SHP77 treated with DMSO at 0.1 percent for 48 hours (cell line): ENCODE results near the gene WLS.

ENCODE experiments used
- DNase-seq: peaks from one replicate; lab custom pipeline; 2025; lab: John Stamatoyannopoulos, UW

Gene WLS

DNA sequence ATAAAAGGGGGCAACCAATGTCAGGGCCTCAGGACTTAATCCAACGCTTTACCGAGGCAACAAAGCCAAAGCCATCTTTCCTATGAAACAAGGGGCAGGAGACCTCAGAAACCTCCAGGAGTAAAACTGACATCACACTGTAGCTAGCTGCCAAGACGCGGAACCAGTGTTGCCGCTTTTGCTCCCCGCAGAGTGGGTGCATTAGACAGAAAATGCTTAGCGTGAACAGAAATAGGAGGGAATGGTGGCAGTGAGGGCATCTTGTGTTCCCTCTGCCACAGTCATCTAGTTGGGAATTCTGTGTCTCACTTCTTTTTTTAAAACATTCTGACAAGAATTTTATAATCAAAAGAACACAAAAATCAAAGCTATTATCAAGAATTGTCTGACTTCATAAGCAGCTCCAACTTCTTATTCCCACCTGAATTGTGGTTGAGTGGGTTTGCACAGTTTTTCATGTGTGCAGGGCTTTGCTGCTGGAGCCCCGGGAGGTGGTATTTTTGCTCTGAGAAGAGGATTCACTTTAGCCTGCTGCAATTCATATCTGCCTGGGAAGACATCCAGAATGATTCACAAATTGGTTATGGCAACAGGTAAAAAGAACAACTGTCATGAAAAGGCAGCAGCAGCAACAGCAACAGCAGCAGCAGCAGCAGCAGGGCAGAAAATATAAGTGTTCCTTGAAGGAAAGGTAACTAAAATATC is 99.7 kb downstream of the WLS start:
- no peak for DNase-seq

DNA sequence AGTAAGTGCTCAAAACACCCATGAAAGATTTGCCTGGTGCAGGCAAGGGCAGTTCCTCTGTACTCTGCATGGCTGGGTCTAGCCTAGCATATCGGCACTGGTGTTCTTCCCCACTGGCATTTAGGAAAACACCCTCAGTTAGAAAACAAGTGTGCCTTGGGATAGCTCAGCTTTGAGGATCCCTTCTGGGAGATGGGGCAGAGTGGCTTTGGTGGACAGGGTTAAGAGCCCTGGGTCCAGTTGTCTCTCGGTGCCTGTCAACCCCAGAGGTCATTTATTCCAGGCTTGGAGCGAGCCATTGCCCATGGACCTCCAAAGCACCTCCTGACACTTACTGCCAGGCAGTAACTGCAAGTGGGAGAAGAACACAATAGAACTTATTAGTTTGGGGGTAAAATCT is 101.1 kb downstream of the WLS start:
- no peak for DNase-seq

DNA sequence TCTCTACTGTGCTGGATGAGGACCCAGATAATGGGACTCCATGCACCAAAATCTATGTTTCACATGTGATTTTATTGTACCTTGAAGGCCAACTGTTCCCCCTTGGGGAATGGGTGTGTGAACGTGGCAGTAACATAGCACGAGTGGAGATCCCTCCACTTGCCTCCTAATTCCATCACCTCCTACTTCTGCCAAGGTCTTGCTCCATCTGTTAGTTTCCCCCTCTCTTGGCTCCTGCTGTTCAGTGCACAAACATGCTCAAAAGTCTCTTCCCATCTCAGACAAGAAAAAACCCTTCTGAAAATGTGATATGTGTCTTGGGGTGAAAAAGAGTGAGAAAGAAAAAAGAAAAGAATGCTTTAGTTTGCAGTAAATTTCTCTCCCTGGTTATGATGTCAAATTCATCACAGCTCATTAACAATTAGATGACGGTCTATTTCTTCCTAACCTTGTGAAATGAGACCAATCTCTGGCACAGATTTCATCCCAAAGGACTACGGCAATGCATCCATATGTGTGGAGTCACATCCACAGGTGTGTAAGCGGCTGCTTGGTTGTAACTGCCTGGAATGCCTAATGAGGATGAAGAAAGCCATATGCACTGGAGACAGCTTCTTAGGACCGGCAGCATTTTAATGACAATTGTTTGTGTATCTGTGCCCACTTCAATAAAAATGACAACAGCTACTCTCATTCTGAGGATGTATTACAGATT is 102.6 kb downstream of the WLS start:
- DNase-seq = no peak

GRCh38 chr1:68128820-68129219 is 103.5 kb downstream of the WLS start:
- no peak for DNase-seq

DNA sequence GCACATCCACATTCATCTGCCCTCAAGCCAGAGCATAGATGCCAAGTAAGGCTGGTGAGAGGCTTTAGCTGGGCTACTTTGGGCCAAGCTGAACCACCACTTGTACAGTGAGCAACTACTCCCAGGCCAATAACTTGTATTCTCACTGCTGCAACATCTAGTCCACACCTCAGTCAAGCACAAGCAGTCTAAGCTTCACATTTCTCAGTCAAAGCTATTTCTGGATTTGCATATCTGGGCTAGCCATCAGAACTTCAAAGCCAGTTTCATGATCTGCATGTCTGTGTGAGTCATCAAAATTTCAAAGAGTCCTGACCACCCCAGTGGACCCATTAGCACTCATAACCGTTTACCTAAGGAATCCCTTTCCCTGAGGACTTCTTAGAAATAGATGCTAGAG is 104.2 kb downstream of the WLS start:
- no peak for DNase-seq

- DNase-seq = no peak
These were observed 110.8 kb downstream of the WLS start for GRCh38 chr1:68121536-68121935.

GRCh38 chr1:68120136-68120791 is 112.1 kb downstream of the WLS start:
- DNase-seq = peak; percentile 59

GRCh38 chr1:68119445-68119844 is 112.9 kb downstream of the WLS start:
- DNase-seq = no peak

- DNase-seq = no peak
These were observed 114.9 kb downstream of the WLS start for GRCh38 chr1:68117416-68117815.

DNA sequence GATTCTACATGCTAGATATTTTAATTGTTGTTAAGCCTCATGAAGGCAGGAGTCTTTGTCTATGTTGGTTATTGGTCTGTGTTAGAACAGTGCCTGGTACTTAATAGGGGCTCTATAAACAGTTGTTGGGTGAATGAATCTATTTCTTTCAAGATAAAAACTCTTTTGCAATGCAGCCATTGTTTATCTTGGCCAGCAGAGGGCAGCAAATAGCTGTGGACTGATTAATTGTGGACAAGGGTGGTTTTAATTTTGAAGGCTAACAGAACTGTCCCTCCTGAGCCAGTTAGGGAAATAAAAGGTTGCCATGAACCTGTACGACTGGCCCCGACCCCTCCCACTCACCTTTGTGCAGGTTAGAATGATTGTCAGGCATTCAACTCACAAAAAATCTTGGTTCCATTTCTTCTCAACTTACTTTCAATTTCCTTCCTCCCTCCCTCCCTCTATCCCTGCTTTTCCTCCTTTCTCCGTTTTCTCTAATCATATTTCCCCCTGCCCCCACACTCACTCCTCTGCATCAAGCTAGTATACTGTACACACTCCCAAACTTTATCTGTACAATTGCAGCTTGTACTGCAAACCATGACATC is 115.6 kb downstream of the WLS start:
- no peak for DNase-seq

- no peak for DNase-seq
These were observed 117.0 kb downstream of the WLS start for GRCh38 chr1:68115308-68115707.

DNA sequence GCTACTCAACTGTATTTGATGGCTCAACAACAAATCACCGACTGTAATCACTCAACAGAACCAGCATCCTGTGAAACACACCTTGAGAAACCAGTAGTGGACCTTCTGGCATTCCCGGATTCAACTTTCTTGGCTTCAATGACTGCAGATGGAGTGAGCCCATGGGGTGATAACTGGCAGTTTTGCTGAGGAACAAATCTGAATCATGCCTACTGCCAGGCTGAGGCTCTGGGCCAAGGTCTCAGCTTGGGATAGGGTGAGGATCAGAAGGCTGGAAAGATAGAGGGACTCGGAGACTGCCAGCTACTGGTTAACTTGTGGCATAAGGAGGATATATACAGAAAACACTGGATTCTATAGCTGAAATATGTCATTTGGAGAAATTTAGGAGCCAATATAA is 118.4 kb downstream of the WLS start:
- DNase-seq = no peak

GRCh38 chr1:68112835-68113243 is 119.5 kb downstream of the WLS start:
- no peak for DNase-seq

DNA sequence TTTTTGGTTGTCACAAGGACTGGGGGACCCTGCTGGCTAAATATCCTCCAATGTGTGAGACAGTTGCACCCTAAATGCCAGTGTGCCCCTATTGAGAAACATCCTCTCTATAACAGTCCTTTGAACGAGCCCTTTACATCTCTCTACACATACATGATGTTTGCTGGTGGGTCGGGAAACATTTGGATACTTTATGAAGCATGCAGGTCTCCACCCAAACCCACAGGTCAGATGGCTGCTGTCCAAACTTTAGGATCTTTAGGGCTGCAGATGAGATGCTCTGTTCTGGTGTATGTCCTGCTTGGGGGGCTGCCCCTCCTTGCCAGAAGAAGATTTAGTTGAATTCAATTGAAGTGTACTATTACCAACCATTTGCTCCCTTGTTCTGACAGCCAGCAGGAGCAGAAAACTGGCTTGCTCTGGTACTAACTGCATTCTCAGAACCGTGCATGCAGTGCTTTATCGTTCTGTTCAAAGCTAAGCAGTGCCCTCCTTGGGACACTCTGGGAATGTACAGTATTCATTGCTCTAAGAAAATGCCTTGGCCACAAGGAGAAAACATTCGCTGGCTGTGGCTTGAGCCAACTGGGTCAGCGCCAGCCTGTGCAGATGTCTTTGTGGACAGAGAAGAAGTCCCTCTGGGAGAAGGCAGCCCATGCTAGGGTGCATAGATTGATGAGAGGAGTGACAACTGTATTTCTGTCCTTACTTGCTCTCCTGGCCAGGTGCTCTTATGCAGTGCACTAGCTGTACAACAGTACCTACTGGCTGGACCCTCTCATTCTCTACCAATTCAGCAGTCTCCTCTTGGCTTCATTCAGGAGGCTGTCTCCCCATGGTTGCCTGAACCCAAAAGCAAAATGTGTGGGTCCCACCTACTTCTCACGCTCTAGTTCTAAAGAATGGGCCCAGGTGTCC is 120.5 kb downstream of the WLS start:
- DNase-seq = peak; percentile 23

GRCh38 chr1:68107771-68108170 is 124.6 kb downstream of the WLS start:
- DNase-seq = no peak

- no peak for DNase-seq
These were observed 128.3 kb downstream of the WLS start for GRCh38 chr1:68103884-68104554.

DNA sequence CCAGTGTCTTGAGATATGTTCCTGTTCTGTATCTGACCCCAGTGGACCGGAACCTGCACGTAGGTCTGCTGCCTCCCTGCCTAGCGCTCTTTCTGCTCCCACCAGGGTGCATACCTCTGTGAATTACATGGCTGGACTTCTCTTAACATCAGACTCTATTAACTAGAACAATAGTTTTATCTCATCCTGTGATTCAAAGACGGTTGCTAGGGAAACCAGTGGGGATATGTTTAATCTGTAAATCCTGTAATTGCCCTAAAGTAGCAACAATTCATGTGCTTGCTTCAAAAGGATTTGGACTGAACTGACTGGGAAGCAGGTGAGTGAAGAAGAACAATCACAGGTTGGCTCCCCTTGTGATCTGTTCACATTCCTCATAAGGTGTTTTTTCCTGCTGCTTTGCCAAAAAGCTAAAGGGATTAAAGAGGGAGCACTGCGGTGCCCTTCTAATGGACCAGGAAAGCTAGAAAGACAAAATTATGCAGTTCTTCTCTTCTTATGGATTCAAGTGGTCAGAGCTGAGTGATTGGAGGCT is 129.2 kb downstream of the WLS start:
- no peak for DNase-seq

GRCh38 chr1:68101829-68102228 is 130.5 kb downstream of the WLS start:
- no peak for DNase-seq

DNA sequence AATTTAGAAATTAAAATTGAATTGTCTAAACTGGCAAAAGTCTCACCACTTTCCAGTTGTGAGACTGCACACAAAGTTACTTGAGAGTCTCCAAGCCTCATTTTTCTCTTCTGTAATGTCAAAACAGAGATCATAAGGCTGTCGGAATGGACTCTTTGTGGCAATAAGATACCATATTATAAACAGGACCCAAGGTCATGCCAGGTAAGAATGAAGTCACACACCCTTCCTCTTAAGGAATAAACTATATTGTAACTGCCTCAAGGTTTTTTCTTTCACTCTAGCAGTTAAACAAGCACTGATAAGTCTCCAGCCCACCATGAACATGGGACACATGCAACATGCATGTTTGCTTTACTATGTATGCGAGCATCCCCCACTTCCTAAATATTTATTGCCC is 131.8 kb downstream of the WLS start:
- DNase-seq = no peak

GRCh38 chr1:68093737-68094136 is 138.6 kb downstream of the WLS start:
- DNase-seq = no peak

GRCh38 chr1:68087184-68087583 is 145.1 kb downstream of the WLS start:
- no peak for DNase-seq
